ENCODE data around the gene RAB43.

DNA sequence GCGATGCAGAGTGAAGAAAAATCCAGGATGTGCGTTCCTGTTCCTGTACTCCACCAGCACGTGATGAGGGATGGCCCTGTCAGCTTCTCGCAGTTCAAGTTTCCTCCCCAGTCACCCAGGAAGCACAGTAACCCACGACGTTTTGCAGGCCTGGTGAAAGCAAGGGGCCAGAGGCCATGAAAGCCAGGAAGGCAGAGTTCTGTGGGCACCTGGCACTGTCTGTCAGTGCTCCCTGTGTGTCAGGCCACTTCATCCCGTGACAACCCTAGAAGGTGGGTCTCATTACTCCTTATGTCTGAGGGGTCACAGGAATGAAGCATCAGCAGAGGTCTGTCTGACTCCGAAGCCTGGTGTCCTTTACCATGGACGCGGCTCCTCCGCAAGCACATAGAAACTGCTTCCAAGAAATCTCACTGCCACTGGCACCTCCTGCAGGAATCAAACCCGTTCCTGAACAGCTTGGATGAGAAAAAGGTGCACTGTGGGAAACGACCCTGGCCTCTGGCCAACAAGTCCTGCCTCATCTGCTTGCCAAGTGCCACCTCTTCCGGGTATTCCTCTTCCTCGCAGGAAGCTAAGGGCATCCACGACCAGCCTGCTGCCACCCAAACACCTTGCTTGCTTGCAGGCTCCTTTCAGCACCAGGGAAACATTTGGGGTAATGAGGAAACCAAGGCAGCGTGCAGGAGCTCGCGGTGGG, 14.6 kb downstream of the RAB43 start:
- no peak for TF ChIP-seq POLR2A (IDR thresholded peaks at IDR 0.05)
- TF ChIP-seq, protein P1, sequence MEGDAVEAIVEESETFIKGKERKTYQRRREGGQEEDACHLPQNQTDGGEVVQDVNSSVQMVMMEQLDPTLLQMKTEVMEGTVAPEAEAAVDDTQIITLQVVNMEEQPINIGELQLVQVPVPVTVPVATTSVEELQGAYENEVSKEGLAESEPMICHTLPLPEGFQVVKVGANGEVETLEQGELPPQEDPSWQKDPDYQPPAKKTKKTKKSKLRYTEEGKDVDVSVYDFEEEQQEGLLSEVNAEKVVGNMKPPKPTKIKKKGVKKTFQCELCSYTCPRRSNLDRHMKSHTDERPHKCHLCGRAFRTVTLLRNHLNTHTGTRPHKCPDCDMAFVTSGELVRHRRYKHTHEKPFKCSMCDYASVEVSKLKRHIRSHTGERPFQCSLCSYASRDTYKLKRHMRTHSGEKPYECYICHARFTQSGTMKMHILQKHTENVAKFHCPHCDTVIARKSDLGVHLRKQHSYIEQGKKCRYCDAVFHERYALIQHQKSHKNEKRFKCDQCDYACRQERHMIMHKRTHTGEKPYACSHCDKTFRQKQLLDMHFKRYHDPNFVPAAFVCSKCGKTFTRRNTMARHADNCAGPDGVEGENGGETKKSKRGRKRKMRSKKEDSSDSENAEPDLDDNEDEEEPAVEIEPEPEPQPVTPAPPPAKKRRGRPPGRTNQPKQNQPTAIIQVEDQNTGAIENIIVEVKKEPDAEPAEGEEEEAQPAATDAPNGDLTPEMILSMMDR (IDR thresholded peaks at IDR 0.05): no peak

Measured in vagina (tissue), 2 donors.